Loucy (cell line): ENCODE measurements around the gene SSTR5.

Source experiments
- H2AFZ ChIP-seq: fragments of 200-600 bp; sonication (generic); 2 replicates; pipeline ENCODE4 v1.6.0; 2016; ENCODE audit warnings: antibody characterized with exemption, mild to moderate bottlenecking, low read length, moderate library complexity
- H3F3A ChIP-seq: fragments of 200-600 bp; 2 replicates; pipeline ENCODE4 v1.6.0; 2016; ENCODE audit warnings: antibody characterized with exemption, low read depth, mild to moderate bottlenecking
- H3K27me3 ChIP-seq: fragments of 200-600 bp; sonication (generic); 2 replicates; pipeline ENCODE4 v1.6.1; 2014; ENCODE audit warnings: low read length, mild to moderate bottlenecking; ENCODE audit not compliant: insufficient read depth, poor library complexity, severe bottlenecking
- H3K36me3 ChIP-seq: fragments of 200-600 bp; sonication (generic); 2 replicates; pipeline ENCODE4 v1.6.1; 2016; ENCODE audit warnings: low read length; ENCODE audit not compliant: insufficient read depth
- H3K4me1 ChIP-seq: fragments of 200-600 bp; sonication (generic); 2 replicates; pipeline ENCODE4 v1.5.1; 2014; ENCODE audit warnings: low read length, mild to moderate bottlenecking; ENCODE audit not compliant: insufficient read depth, poor library complexity, severe bottlenecking
- H3K4me2 ChIP-seq: fragments of 200-600 bp; sonication (generic); 2 replicates; pipeline ENCODE4 v1.6.0; 2014; ENCODE audit warnings: antibody characterized with exemption, low read length, low read depth, mild to moderate bottlenecking; ENCODE audit not compliant: poor library complexity, severe bottlenecking
- H3K4me3 ChIP-seq: fragments of 200-600 bp; sonication (generic); 2 replicates; pipeline ENCODE4 v1.5.1; 2014; ENCODE audit warnings: low read length, mild to moderate bottlenecking, mixed read lengths; ENCODE audit not compliant: poor library complexity, severe bottlenecking
- H3K79me2 ChIP-seq: fragments of 200-600 bp; sonication (generic); 2 replicates; pipeline ENCODE4 v1.6.1; 2014; ENCODE audit warnings: low read length; ENCODE audit not compliant: insufficient read depth
- H3K9ac ChIP-seq: fragments of 200-600 bp; sonication (generic); 2 replicates; pipeline ENCODE4 v1.6.0; 2014; ENCODE audit warnings: mild to moderate bottlenecking, low read depth, low read length, moderate library complexity; ENCODE audit not compliant: poor library complexity, severe bottlenecking
- H3K9me2 ChIP-seq: fragments of 200-600 bp; sonication (generic); replicated peaks from 2 replicates; pipeline ENCODE4 v1.6.1; 2016; ENCODE audit warnings: low read depth, low read length, mixed read lengths
- H3K9me3 ChIP-seq: fragments of 200-600 bp; sonication (generic); 2 replicates; pipeline ENCODE4 v1.6.1; 2014; ENCODE audit warnings: mild to moderate bottlenecking, antibody characterized with exemption, low read length, low read depth; ENCODE audit not compliant: insufficient read depth
- H4K20me1 ChIP-seq: fragments of 200-600 bp; sonication (generic); 2 replicates; pipeline ENCODE4 v1.6.0; 2014; ENCODE audit warnings: antibody characterized with exemption, low read length, mild to moderate bottlenecking; ENCODE audit not compliant: insufficient read depth, poor library complexity, severe bottlenecking
- EZH2phosphoT487 ChIP-seq: fragments of 200-600 bp; IDR thresholded peaks from 2 replicates; pipeline ENCODE4 v1.6.1; 2018; ENCODE audit warnings: antibody characterized with exemption, mild to moderate bottlenecking, moderate library complexity, borderline replicate concordance
- TF ChIP-seq, protein P1 (sequence below): fragments of 200-600 bp; sonication (generic); conservative IDR thresholded peaks from 2 replicates; pipeline ENCODE4 v1.5.1; 2014; ENCODE audit warnings: mild to moderate bottlenecking, antibody characterized with exemption, low read length

SSTR5 gene

DNA sequence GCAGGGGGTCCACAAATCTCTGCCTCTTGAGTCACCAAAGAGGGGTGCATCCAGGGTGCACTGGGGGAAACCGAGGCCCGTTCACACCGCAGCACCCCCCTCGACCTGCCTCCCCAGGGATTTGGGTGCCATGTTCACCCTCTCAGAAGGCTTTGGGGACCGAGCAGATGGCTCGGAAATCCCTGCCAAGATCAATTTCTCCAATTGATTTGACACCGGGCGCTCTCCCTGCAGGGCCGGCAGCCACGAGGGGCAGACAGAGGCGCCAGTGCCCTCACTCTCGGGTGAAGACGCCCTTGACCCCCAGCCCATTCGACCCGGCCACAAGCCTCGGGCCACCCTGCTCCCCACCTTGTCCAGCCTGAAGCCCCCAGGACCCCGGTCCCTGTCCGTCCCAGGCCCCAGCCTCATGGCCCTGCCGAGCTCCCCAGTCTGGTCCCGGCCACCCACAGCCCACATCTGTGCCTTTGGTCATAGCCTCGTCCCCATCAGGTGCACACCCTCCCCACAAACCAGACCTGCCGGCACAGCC is 9.3 kb downstream of the SSTR5 start:
- Histone ChIP-seq H3K9me3 (no peaks in the 10 kb centered on the region), H3K4me3 (no peak overlapping the region), H3K4me1 (no peaks in the 10 kb centered on the region), H4K20me1 (no peaks in the 10 kb centered on the region), H3K36me3 (no peaks in the 10 kb centered on the region), H3K9ac (no peak overlapping the region), H3F3A (no peaks in the 10 kb centered on the region), H3K4me2 (no peak overlapping the region), H2AFZ (no peak overlapping the region), H3K79me2 (no peaks in the 10 kb centered on the region), H3K27me3 (no peaks in the 10 kb centered on the region), H3K9me2 (no peaks in the 10 kb centered on the region)
- no peak for TF ChIP-seq EZH2phosphoT487
- TF ChIP-seq, protein P1, sequence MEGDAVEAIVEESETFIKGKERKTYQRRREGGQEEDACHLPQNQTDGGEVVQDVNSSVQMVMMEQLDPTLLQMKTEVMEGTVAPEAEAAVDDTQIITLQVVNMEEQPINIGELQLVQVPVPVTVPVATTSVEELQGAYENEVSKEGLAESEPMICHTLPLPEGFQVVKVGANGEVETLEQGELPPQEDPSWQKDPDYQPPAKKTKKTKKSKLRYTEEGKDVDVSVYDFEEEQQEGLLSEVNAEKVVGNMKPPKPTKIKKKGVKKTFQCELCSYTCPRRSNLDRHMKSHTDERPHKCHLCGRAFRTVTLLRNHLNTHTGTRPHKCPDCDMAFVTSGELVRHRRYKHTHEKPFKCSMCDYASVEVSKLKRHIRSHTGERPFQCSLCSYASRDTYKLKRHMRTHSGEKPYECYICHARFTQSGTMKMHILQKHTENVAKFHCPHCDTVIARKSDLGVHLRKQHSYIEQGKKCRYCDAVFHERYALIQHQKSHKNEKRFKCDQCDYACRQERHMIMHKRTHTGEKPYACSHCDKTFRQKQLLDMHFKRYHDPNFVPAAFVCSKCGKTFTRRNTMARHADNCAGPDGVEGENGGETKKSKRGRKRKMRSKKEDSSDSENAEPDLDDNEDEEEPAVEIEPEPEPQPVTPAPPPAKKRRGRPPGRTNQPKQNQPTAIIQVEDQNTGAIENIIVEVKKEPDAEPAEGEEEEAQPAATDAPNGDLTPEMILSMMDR = no peak

- no peaks in the 10 kb centered on the region for H4K20me1 ChIP-seq
- no peaks in the 10 kb centered on the region for H3K4me1 ChIP-seq
- no peaks in the 10 kb centered on the region for H3K36me3 ChIP-seq
- no peaks in the 10 kb centered on the region for H3K9me2 ChIP-seq
- no peak overlapping the region for H3K4me2 ChIP-seq
- TF ChIP-seq, protein P1 = no peak
- TF ChIP-seq EZH2phosphoT487 = no peak
- no peaks in the 10 kb centered on the region for H3F3A ChIP-seq
- H3K79me2 ChIP-seq = no peaks in the 10 kb centered on the region
- no peak overlapping the region for H3K9ac ChIP-seq
- H2AFZ ChIP-seq = no peak overlapping the region
- H3K9me3 ChIP-seq = no peaks in the 10 kb centered on the region
- H3K27me3 ChIP-seq = no peaks in the 10 kb centered on the region
- no peak overlapping the region for H3K4me3 ChIP-seq
These were observed 9.9 kb downstream of the SSTR5 start for GRCh38 chr16:1082266-1082951.

DNA sequence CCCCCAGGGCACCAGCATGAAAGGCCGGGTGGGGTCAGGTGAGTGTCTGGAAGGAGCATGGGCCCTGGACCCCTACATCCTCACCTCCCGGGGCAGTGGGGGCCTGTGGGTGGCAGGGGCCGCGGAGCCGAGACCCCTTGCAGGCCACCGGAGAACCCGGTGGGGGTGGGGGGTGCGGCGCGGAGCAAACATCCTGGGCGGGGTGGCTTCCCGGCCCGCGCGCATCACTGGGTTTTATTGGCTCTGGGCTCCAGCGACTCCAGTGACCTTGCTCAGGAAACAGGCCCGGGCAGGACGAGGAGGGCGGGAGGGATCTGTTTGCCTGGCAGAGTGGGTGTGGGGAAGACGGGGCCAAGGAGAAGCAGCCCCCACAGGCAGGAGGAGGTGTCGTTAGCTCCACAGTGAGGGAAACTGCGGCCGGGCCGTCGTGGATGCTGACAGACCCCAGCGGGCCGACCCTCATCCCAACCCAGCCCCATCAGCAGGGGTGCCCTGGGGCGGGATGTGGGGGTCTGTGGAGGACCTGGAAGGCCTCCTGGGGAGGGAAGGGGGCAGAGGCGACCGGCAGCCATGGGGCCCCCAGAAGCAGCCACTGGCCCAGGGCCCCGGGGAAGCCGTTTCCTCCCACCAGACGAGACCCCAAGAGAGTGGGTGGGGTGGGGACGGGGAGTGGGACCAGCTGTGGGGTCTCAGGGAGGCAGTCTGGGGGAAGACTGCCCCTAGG is 10.6 kb downstream of the SSTR5 start:
- TF ChIP-seq, protein P1 = no peak
- Histone ChIP-seq H3K27me3 (no peaks in the 10 kb centered on the region), H3K9ac (no peak overlapping the region), H3K9me2 (no peaks in the 10 kb centered on the region), H3K4me2 (no peak overlapping the region), H3K4me1 (no peaks in the 10 kb centered on the region), H2AFZ (no peak overlapping the region), H3K9me3 (no peaks in the 10 kb centered on the region), H3K79me2 (no peaks in the 10 kb centered on the region), H4K20me1 (no peaks in the 10 kb centered on the region), H3K36me3 (no peaks in the 10 kb centered on the region), H3F3A (no peaks in the 10 kb centered on the region), H3K4me3 (no peak overlapping the region)
